ENCODE results near the gene HLA-DOA.

The HLA-DOA gene

GRCh38 chr6:32963866-32964265 is 45.5 kb downstream of the HLA-DOA start:
- no peak for DNase-seq (ENCODE audit: low read depth)

GRCh38 chr6:32962213-32962826 is 47.1 kb downstream of the HLA-DOA start:
- no peak for DNase-seq (ENCODE audit: low read depth)

GRCh38 chr6:32960563-32960962 is 48.8 kb downstream of the HLA-DOA start:
- DNase-seq (ENCODE audit: low read depth): no peak

GRCh38 chr6:32956176-32956575 is 53.2 kb downstream of the HLA-DOA start:
- DNase-seq (ENCODE audit: low read depth): no peak

GRCh38 chr6:32954986-32955802 is 54.2 kb downstream of the HLA-DOA start:
- no peak for DNase-seq (ENCODE audit: low read depth)

GRCh38 chr6:32954267-32954666 is 55.1 kb downstream of the HLA-DOA start:
- no peak for DNase-seq (ENCODE audit: low read depth)
